HL-60 (cell line): ENCODE data around the gene CCDC93.

ENCODE experiments used
- DNase-seq, 2 experiments: peaks; one replicate each; pipeline ENCODE4 v3.0.0-alpha.2; 2010 to 2020; ENCODE audit warnings: low read depth in 1 of 2, low spot score in 1 of 2
- H3K27ac ChIP-seq: fragments of 250-450 bp; sonication (Bioruptor Pico); replicated peaks from 2 replicates; pipeline ENCODE4 v1.5.1; 2020; ENCODE audit warnings: mild to moderate bottlenecking, moderate library complexity
- H3K27me3 ChIP-seq: fragments of 250-450 bp; sonication (Bioruptor Pico); 2 replicates; pipeline ENCODE4 v1.5.1; 2021; ENCODE audit warnings: mild to moderate bottlenecking, moderate library complexity; ENCODE audit not compliant: insufficient read depth, poor library complexity, severe bottlenecking
- H3K4me3 ChIP-seq: replicated peaks from 2 replicates; pipeline ENCODE4 v1.5.1; 2011; ENCODE audit warnings: mild to moderate bottlenecking, control low read depth, low read length; ENCODE audit not compliant: insufficient read depth
- CTCF ChIP-seq: IDR thresholded peaks from one replicate; pipeline ENCODE4 v1.5.1; 2011; ENCODE audit warnings: low read length, control low read depth, inconsistent platforms; ENCODE audit not compliant: insufficient read depth
- GABPA ChIP-seq: IDR thresholded peaks from 2 replicates; pipeline ENCODE4 v1.6.1; 2012; ENCODE audit warnings: low read depth
- POLR2AphosphoS5 ChIP-seq: IDR thresholded peaks from 2 replicates; pipeline ENCODE4 v1.6.1; 2012; ENCODE audit warnings: low read depth
- REST ChIP-seq: IDR thresholded peaks from 2 replicates; pipeline ENCODE4 v1.6.1; 2012; ENCODE audit warnings: low read depth; ENCODE audit not compliant: insufficient replicate concordance
- SPI1 ChIP-seq: IDR thresholded peaks from 2 replicates; pipeline ENCODE4 v1.6.1; 2012; ENCODE audit warnings: low read depth, mild to moderate bottlenecking, borderline replicate concordance

CCDC93 gene

GRCh38 chr2:117943013-117943672 is 70.7 kb downstream of the CCDC93 start:
- Histone ChIP-seq H3K4me3 (no peak overlapping the region), H3K27ac (no peak overlapping the region), H3K27me3 (no peaks in the 10 kb centered on the region)
- no peak for DNase-seq
- TF ChIP-seq CTCF (no peak), REST (no peak), GABPA (no peak), POLR2AphosphoS5 (no peak), SPI1 (no peak)

GRCh38 chr2:117942551-117942950 is 71.3 kb downstream of the CCDC93 start:
- Histone ChIP-seq H3K27me3 (no peaks in the 10 kb centered on the region), H3K27ac (no peak overlapping the region), H3K4me3 (no peak overlapping the region)
- TF ChIP-seq GABPA = no peak
- no peak for TF ChIP-seq POLR2AphosphoS5
- TF ChIP-seq SPI1 = no peak
- no peak for TF ChIP-seq REST
- no peak for TF ChIP-seq CTCF
- DNase-seq = no peak

GRCh38 chr2:117941693-117942092 is 72.2 kb downstream of the CCDC93 start:
- Histone ChIP-seq H3K27me3 (no peaks in the 10 kb centered on the region), H3K4me3 (no peak overlapping the region), H3K27ac (no peak overlapping the region)
- DNase-seq = no peak
- TF ChIP-seq SPI1 (no peak), GABPA (no peak), CTCF (no peak), POLR2AphosphoS5 (no peak), REST (no peak)
